K562 (cell line): ENCODE results near the gene A1CF. TPM values are rescaled to one million over a fixed set of nuclear protein-coding genes. Genes with fewer than 3 reads are reported as not detected.

Experiments used
- ATAC-seq: fragments of 200-7000 bp; cut with Tn5 transposase; 3 replicates; pipeline ENCODE4 v1.9.1; 2020; ENCODE audit warnings: moderate library complexity
- BruUV-seq: library from RNA; stranded (reverse); fragments of 400-500 nt; replicated peaks from 2 replicates; lab custom pipeline; 2021; lab: Mats Ljungman, UMichigan
- CTCF ChIA-PET: fragments of 300-600 bp; formaldehyde crosslinking; extraction: SDS; loops from one replicate; lab custom pipeline; 2021; ENCODE audit warnings: low intra/inter-chr PET ratio; lab: Yijun Ruan, JAX
- POLR2A ChIA-PET: fragments of 300-600, 350-650 bp; sonication (Branson Sonifier 250); formaldehyde crosslinking; extraction: SDS; loops from one replicate; lab custom pipeline; 2021; ENCODE audit warnings: antibody characterized with exemption, inconsistent platforms; lab: Yijun Ruan, JAX
- DNase-seq, 4 experiments: peaks; one replicate each; pipeline versions ENCODE4 v3.0.0 to v3.0.0-alpha.2; 2011 to 2018; ENCODE audit warnings: low spot score in 3 of 4, mixed read lengths in 3 of 4; ENCODE audit errors: extremely low read depth in 1 of 4
- FAIRE-seq: peaks from 2 replicates; lab custom pipeline; 2011; peaks lifted over from hg19 to GRCh38; lab: Jason Lieb, UNC
- H2AFZ ChIP-seq: 2 replicates; pipeline ENCODE4 v1.6.0; 2011; ENCODE audit warnings: low read depth, low read length, control low read depth, inconsistent platforms
- H3K27ac ChIP-seq: fragments of 200-600 bp; 3 replicates; pipeline ENCODE4 v1.8.0; 2011; ENCODE audit warnings: low read depth, mild to moderate bottlenecking, control low read depth, inconsistent platforms, low read length, moderate library complexity, mixed read lengths; ENCODE audit errors: extremely low read depth
- H3K27me3 ChIP-seq, 2 experiments: fragments of 300-600 bp in 1 of 2; 2 replicates in 1 of 2; 3 replicates in 1 of 2; pipeline versions ENCODE4 v1.6.0 to v1.8.0; 2011; ENCODE audit warnings: inconsistent platforms in 2 of 2, low read length in 2 of 2, mild to moderate bottlenecking in 1 of 2, mixed read lengths in 1 of 2, moderate library complexity in 1 of 2; ENCODE audit not compliant: control insufficient read depth in 2 of 2, insufficient read depth in 2 of 2
- H3K36me3 ChIP-seq: fragments of 300-600 bp; 3 replicates; pipeline ENCODE4 v1.8.0; 2011; ENCODE audit warnings: mild to moderate bottlenecking, low read length, inconsistent platforms; ENCODE audit not compliant: control insufficient read depth, insufficient read depth
- H3K4me1 ChIP-seq, 2 experiments: fragments of 200-600 bp in 1 of 2; replicated peaks in 1 of 2; 2 replicates in 1 of 2; 3 replicates in 1 of 2; pipeline versions ENCODE4 v1.5.1 to v1.8.0; 2011; ENCODE audit warnings: inconsistent platforms in 2 of 2, low read length in 2 of 2, mild to moderate bottlenecking in 1 of 2, mixed read lengths in 1 of 2, moderate library complexity in 1 of 2; ENCODE audit not compliant: control insufficient read depth in 2 of 2, insufficient read depth in 2 of 2
- H3K4me2 ChIP-seq: 2 replicates; pipeline ENCODE4 v1.6.1; 2011; ENCODE audit warnings: low read length, control low read depth, inconsistent platforms, mixed read lengths; ENCODE audit not compliant: insufficient read depth
- H3K4me3 ChIP-seq: fragments of 200-600 bp; sonication (generic), shearing (Covaris generic); 2 replicates; pipeline ENCODE4 v1.5.1; 2016; ENCODE audit warnings: control low read depth, inconsistent platforms
- H3K79me2 ChIP-seq: fragments of 200-600 bp; 3 replicates; pipeline ENCODE4 v1.8.0; 2011; ENCODE audit warnings: low read length, inconsistent platforms; ENCODE audit not compliant: control insufficient read depth, insufficient read depth
- H3K9ac ChIP-seq, 2 experiments: 2 replicates each; pipeline versions ENCODE4 v1.6.0 to v1.6.1; 2011; ENCODE audit warnings: low read depth in 2 of 2, low read length in 2 of 2, control low read depth in 1 of 2, inconsistent platforms in 1 of 2, mild to moderate bottlenecking in 1 of 2, mixed read lengths in 1 of 2; ENCODE audit not compliant: insufficient read depth in 1 of 2
- H3K9me1 ChIP-seq: one replicate; pipeline ENCODE4 v1.6.0; 2011; ENCODE audit warnings: inconsistent platforms, mild to moderate bottlenecking, low read length, moderate library complexity; ENCODE audit not compliant: control insufficient read depth, insufficient read depth
- H3K9me3 ChIP-seq: replicated peaks from 2 replicates; pipeline ENCODE4 v1.5.1; 2011; ENCODE audit warnings: low read depth, low read length, inconsistent platforms; ENCODE audit not compliant: control insufficient read depth, insufficient read depth
- H4K20me1 ChIP-seq: replicated peaks from 2 replicates; pipeline ENCODE4 v1.6.1; 2011; ENCODE audit warnings: low read length, inconsistent platforms, mixed read lengths; ENCODE audit not compliant: control insufficient read depth, insufficient read depth
- ARNT ChIP-seq, 2 experiments: fragments of 450-650 bp; IDR thresholded peaks; 2 replicates each; pipeline ENCODE4 v1.6.1; 2016; ENCODE audit warnings: mild to moderate bottlenecking in 1 of 2
- GTF2B ChIP-seq: IDR thresholded peaks from 2 replicates; pipeline ENCODE4 v1.6.1; 2011; ENCODE audit not compliant: insufficient read length; ENCODE audit errors: extremely low read depth
- MAFG ChIP-seq: fragments of 450-650 bp; conservative IDR thresholded peaks from 2 replicates; pipeline ENCODE4 v1.6.1; 2016; ENCODE audit warnings: missing genetic modification characterization, missing compliant biosample characterization
- NCOA4 ChIP-seq: fragments of 450-650 bp; IDR thresholded peaks from 2 replicates; pipeline ENCODE4 v1.6.1; 2018; ENCODE audit warnings: mild to moderate bottlenecking; ENCODE audit not compliant: partially characterized antibody
- POLR2A ChIP-seq: fragments of 450-650 bp; conservative IDR thresholded peaks from 2 replicates; pipeline ENCODE4 v1.6.1; 2016
- ZNF24 ChIP-seq: fragments of 450-650 bp; IDR thresholded peaks from 2 replicates; pipeline ENCODE4 v1.6.1; 2016
- ZNF253 ChIP-seq: fragments of 250-450 bp; sonication (Bioruptor Pico); conservative IDR thresholded peaks from 2 replicates; pipeline ENCODE4 v1.6.1; 2021; ENCODE audit warnings: mild to moderate bottlenecking
- ZNF589 ChIP-seq: fragments of 200-800 bp; sonication (Bioruptor generic); IDR thresholded peaks from 2 replicates; pipeline ENCODE4 v1.6.1; 2016; ENCODE audit warnings: low read depth, missing genetic modification characterization, missing compliant biosample characterization
- ZNF699 ChIP-seq: fragments of 250-450 bp; sonication (Bioruptor Pico); IDR thresholded peaks from 2 replicates; pipeline ENCODE4 v1.8.0; 2021; ENCODE audit warnings: mild to moderate bottlenecking, moderate library complexity; ENCODE audit not compliant: insufficient replicate concordance
- WGBS: fragments of 100-300 bp; shearing (Covaris generic); methylation state at CpG from one replicate; pipeline ENCODE4 v1.1.6; 2016; ENCODE audit warnings: low coverage, mixed read lengths; ENCODE audit not compliant: insufficient coverage; ENCODE audit errors: missing lambda C conversion rate; 5-methylcytosine and 5-hydroxymethylcytosine counted together
- in situ Hi-C: fragments of 300-500 bp; cut with MboI; formaldehyde crosslinking; loops from 4 replicates; pipeline ENCODE4 v1.15.0; 2018; ENCODE audit warnings: inconsistent platforms, mixed read lengths
- intact Hi-C: fragments of 100-400 bp; cut with micrococcal nuclease; formaldehyde crosslinking; loops from 2 replicates; pipeline ENCODE4 v1.14.2; 2022
- polyA plus RNA-seq, 8 experiments: library from polyadenylated mRNA; depleted of rRNA in 4 of 8; stranded (reverse) in 5 of 8; unstranded in 3 of 8; fragments of >200 nt; fragmentation: Nextera tagmentation in 2 of 8; fragmentation: Illumina TruSeq in 1 of 8; extraction: Ambion mirVana in 2 of 8; extraction: Trizol in 1 of 8; gene quantifications; 2 replicates each; pipeline versions ENCODE4 v1.2.1 to v1.2.3, GENCODE V29; 2011 to 2014; ENCODE audit warnings: inconsistent platforms in 1 of 8, missing spikeins in 1 of 8
- total RNA-seq, 7 experiments: library from RNA; depleted of rRNA in 6 of 7; stranded (reverse); fragments of >200 nt in 6 of 7; fragmentation: Illumina TruSeq in 2 of 7; extraction: Trizol in 2 of 7; gene quantifications; 2 replicates each; pipeline versions ENCODE4 v1.2.1 to v1.2.3, GENCODE V29; 2011 to 2021; ENCODE audit warnings: low replicate concordance in 1 of 7

Gene A1CF
- total and polyA plus RNA-seq, 9 of the 15 experiments (the other 6 are each of a cell fraction or from before 2014, with no cell fraction given): 0.11 TPM; not detected in 8

- TF ChIP-seq ZNF253 (CRISPR knock-in tag): no peak
- TF ChIP-seq GTF2B: no peak
These were observed 32.1 kb upstream of the A1CF start (continued) for GRCh38 chr10:50917486-50917885.

- Histone ChIP-seq H3K4me3 (no peak overlapping the region), H3K4me1 (no peaks in the 10 kb centered on the region), H3K27me3 (no peaks in the 10 kb centered on the region), H3K36me3 (no peaks in the 10 kb centered on the region), H3K9me3 (no peaks in the 10 kb centered on the region), H4K20me1 (no peaks in the 10 kb centered on the region), H2AFZ (no peak overlapping the region), H3K4me2 (no peak overlapping the region), H3K9me1 (no peaks in the 10 kb centered on the region), H3K9ac (no peak overlapping the region), H3K27ac (no peak overlapping the region), H3K79me2 (no peaks in the 10 kb centered on the region)
- in situ Hi-C loops (no loop called here), intact Hi-C loops (no loop called here)
- BruUV-seq: no TSS peak
- DNase-seq (no peak), FAIRE-seq (no peak), ATAC-seq (no peak)
- no peak for TF ChIP-seq ARNT (IDR thresholded peaks at IDR 0.05)
- TF ChIP-seq ZNF24: no peak
- TF ChIP-seq NCOA4: no peak
- no peak for TF ChIP-seq MAFG (tag)
- TF ChIP-seq ZNF699 (CRISPR knock-in tag): no peak
- TF ChIP-seq POLR2A: no peak
- TF ChIP-seq ZNF589 (CRISPR knock-in tag): no peak
- CTCF ChIA-PET: no interaction called here
- POLR2A ChIA-PET: interaction anchor here (0.6 kb wide), 1 partner anchor 25 kb away, joined by 4 read pairs; no protein-coding TSS in a partner anchor
- 1% methylated on average over 7 of the region's 7 CpGs for WGBS
These were observed 24.0 kb upstream of the A1CF start for GRCh38 chr10:50909334-50910014.
